Heart left ventricle (tissue), 13 donors: ENCODE measurements around the gene FGFRL1.

Experiments used
- CTCF ChIP-seq, 12 donors: fragments of 200-600 bp; sonication (generic) in 4 of 12; IDR thresholded peaks; one replicate each; pipeline versions ENCODE4 v1.5.0 to v1.8.0; 2018 to 2022; ENCODE audit warnings: antibody characterized with exemption in 12 of 12, mild to moderate bottlenecking in 5 of 12
- POLR2A ChIP-seq, 2 donors: fragments of 450-650 bp; IDR thresholded peaks; one replicate each; pipeline ENCODE4 v1.6.1; 2017; ENCODE audit warnings: antibody characterized with exemption in 2 of 2, mild to moderate bottlenecking in 2 of 2, moderate library complexity in 2 of 2
- donor health status: ischemic (EF 13 %, LVEDD 7.1; RV severe dilation, severe dysfunction).
- donor health status: DM: no; HTN: yes; CAD: no.
- donor health status: DM: no; HTN: no; CAD: no.
- donor health status: ischemic (EF 25% LVEDD 6.9; RV normal size, moderate dysfunction).
- donor health status: ischemic (EF 25% LVEDD 5.7; RV mildly dilated, moderate dysfunction).
- donor health status: ischemic (EF 35%, LVEDD 5.7; RV mildly dilated, moderate dysfunction).
- donor health status: nonischemic (EF 11% LVEDD 7.7; RV severe dilation, severe dysfunction).
- donor health status: DM: yes; HTN: yes; CAD: no.
- donor health status: PGD.
- donor health status: ischemic (EF 29% LVEDD 5.4; RV normal size, mild dysfunction).
- donor health status: nonischemic (EF 23%, LVEDD 6.1; RV moderate dilation, normal function).

- TF ChIP-seq CTCF (IDR thresholded peaks at IDR 0.05) (no peak), POLR2A (IDR thresholded peaks at IDR 0.05) (no peak)
These were observed 7.9 kb downstream of the FGFRL1 start for GRCh38 chr4:1019320-1019719.
